ENCODE measurements around the gene IGFLR1. TPM values are rescaled to one million over a fixed set of nuclear protein-coding genes. Genes with fewer than 3 reads are reported as not detected.

IGFLR1 gene
- total and polyA plus RNA-seq, 2 of the 8 experiments (the other 6 are each of a cell fraction or from before 2014, with no cell fraction given) = 8.4 to 28.9 TPM

DNA sequence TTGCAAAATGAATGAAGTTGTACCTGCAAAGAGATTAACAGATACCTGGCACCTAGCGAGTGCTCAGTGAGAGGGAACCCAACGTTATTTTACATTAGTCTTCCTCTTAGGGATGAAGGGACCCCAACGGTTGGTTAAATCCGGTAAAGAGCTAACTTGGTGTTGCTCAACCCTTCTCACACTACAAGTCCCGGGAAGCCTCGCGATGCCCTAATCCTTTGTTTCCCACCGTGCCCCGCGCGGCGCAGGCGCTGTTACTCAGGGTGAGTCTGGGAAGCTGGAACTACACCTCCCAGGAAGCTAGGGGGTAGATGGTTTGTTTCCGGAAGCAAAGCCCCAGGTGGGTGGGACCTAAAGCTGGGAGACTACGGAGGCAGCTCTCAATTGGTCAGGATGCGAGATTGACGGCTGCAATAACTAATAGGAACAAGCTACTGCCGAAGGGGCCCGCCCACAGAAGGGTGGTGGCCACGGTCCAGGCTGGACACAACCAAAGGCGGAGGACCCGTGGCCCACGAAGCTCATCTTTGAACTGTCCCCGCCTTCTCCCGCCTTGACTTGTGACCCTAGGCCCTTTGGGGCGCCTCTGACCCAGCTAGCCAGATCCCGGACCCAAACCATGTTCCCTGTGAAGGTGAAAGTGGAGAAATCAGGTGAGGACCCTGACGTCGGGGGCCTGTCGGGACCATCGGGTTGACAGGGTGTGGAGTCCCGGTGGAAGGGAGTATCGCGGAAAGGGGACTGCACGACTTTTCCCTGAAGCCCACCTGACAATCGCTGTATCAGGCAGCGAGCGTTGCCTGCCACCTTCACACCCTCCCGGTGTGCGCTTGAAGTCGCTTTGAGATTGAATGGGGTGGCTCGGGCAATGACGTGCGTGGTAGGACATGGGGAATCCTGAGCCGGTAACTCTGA lies 6.1 kb upstream of the IGFLR1 start, which contains the start of gene LIN37 (continued):
- peak; percentile 37; the same call in 1 of the 2 replicates for TF ChIP-seq PHF8 (conservative IDR thresholded peaks at IDR 0.05; ENCODE audit: low read depth, low read length)
- 0 out of 2 replicates have a peak, but pooled peaks have one; percentile 8 for TF ChIP-seq BACH1 (IDR thresholded peaks at IDR 0.05; ENCODE audit: low read length)
- TF ChIP-seq MAFK (IDR thresholded peaks at IDR 0.05; ENCODE audit: low read depth, low read length) = no peak
- peak; percentile 72 for TF ChIP-seq CREB1 (IDR thresholded peaks at IDR 0.05)
- TF ChIP-seq POU5F1 (IDR thresholded peaks at IDR 0.05; ENCODE audit: low read depth, low read length) = no peak
- peak; percentile 48 for TF ChIP-seq KDM4A (IDR thresholded peaks at IDR 0.05; ENCODE audit: low read depth, low read length, severe bottlenecking)
- peak; percentile 65 for TF ChIP-seq TBP (IDR thresholded peaks at IDR 0.05; ENCODE audit: low read depth, low read length)
- TF ChIP-seq SP2 (IDR thresholded peaks at IDR 0.05; ENCODE audit: low read length) = peak; percentile 87
- TF ChIP-seq SIN3A (conservative IDR thresholded peaks at IDR 0.05 in 1 of 2, IDR thresholded peaks at IDR 0.05 in 1 of 2; ENCODE audit: low read depth in 1 of 2, low read length in 2 of 2) = peak; percentile 48; a peak in 1 of 4 replicates
- TF ChIP-seq GTF2F1 (IDR thresholded peaks at IDR 0.05; ENCODE audit: borderline replicate concordance, low read depth, low read length) = no peak
- no peak for TF ChIP-seq TEAD4 (IDR thresholded peaks at IDR 0.05; ENCODE audit: low read depth, low read length)
- no peak for TF ChIP-seq BCL11A (IDR thresholded peaks at IDR 0.05; ENCODE audit: low read depth in 2 of 2, low read length in 2 of 2)
- TF ChIP-seq EZH2 (IDR thresholded peaks at IDR 0.05; ENCODE audit: low read depth, low read length, severe bottlenecking) = no peak
- TF ChIP-seq ATF3 (IDR thresholded peaks at IDR 0.05; ENCODE audit: insufficient read depth, low read depth, low read length) = no peak
- TF ChIP-seq HDAC2 (IDR thresholded peaks at IDR 0.05; ENCODE audit: borderline replicate concordance in 1 of 2, low read depth in 2 of 2, low read length in 2 of 2) = peak in 1 of 2 experiments; percentile 82; a peak in 2 of 4 replicates
- TF ChIP-seq, protein P1, sequence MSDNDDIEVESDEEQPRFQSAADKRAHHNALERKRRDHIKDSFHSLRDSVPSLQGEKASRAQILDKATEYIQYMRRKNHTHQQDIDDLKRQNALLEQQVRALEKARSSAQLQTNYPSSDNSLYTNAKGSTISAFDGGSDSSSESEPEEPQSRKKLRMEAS (IDR thresholded peaks at IDR 0.05) = no peak
- peak; percentile 94; the same call in 1 of the 2 replicates for TF ChIP-seq SP4 (IDR thresholded peaks at IDR 0.05; ENCODE audit: low read length)
- no peak for TF ChIP-seq FOSL1 (IDR thresholded peaks at IDR 0.05; ENCODE audit: insufficient read depth, low read depth, low read length)
- no peak for TF ChIP-seq E2F6 (IDR thresholded peaks at IDR 0.05)
- TF ChIP-seq ZNF274 (IDR thresholded peaks at IDR 0.05; ENCODE audit: borderline replicate concordance, extremely low read depth, low read length) = no peak
- TF ChIP-seq CHD1 (IDR thresholded peaks at IDR 0.05; ENCODE audit: low read depth, low read length) = no peak
- no peak for TF ChIP-seq YY1 (IDR thresholded peaks at IDR 0.05; ENCODE audit: low read depth, low read length)

Data from H1 (cell line).